ENCODE results near the gene ELOVL6. TPM values are rescaled to one million over a fixed set of nuclear protein-coding genes. Genes with fewer than 3 reads are reported as not detected.
"Not testable (repeated sequence)": the region's sequence is repeated elsewhere in the genome, so short reads cannot be mapped to it uniquely, and the experiment has no call there.

The ELOVL6 gene
- total RNA-seq, 4 donors from 2014 or later = 15.9 to 32.2 (median 20.4) TPM

DNA sequence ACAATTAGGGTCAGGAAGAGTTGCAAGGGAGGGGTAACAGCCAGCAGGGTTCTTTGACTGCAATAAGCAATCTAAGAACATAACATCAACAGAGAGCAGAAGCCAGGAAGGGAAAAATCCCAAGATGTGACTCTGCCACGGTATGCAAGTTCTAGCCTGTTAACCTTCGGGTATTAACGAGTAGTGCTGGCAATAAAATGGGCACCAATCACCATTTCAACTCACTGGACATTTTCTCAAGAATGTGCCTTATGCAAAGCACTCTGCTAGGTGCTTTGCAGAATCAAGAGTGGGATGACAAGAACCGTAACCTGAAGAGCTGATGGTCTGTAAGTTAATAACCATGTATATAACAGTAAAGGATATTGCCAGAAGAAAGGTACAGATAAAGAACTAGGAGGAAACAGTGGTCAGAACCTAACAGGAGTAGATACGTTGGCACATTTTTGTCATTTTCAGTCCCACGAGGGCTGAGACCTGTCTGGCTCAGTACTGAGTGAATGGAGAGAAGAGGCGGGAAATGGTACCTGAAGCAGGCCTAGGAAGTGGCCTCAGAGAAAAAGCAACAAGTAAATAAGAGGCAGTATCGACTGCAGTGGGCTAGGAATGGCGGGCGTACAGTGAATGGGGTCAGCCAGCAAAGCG, 2.7 kb downstream of the ELOVL6 start:
- DNase-seq (ENCODE audit: low spot score in 2 of 2) = peak in 1 of 2 donors; percentile 25
- TF ChIP-seq POLR2A (IDR thresholded peaks at IDR 0.05) (no peak), CTCF (IDR thresholded peaks at IDR 0.05) (no peak)
- peak overlapping the region; percentile 79 for H3K4me3 ChIP-seq (ENCODE audit: low read depth, poor library complexity, severe bottlenecking)
- intact Hi-C loops (cut with DNase I; ENCODE audit: low total_unique reads) = no loop called here
- 18 to 20% methylated on average over 11 of the region's 11 CpGs for WGBS, 2 donors

GRCh38 chr4:110193822-110194761, 4.3 kb downstream of the ELOVL6 start:
- DNase-seq (ENCODE audit: low spot score in 2 of 2) = peak in 1 of 2 donors; percentile 80
- WGBS, 2 donors = 55 to 57% methylated on average over 8 of the region's 8 CpGs
- no peak overlapping the region for H3K4me3 ChIP-seq (ENCODE audit: low read depth, poor library complexity, severe bottlenecking)
- intact Hi-C loops (cut with DNase I; ENCODE audit: low total_unique reads) = no loop called here
- no peak for TF ChIP-seq CTCF (IDR thresholded peaks at IDR 0.05)

- H3K4me3 ChIP-seq (ENCODE audit: low read depth, poor library complexity, severe bottlenecking); intact Hi-C loops (cut with DNase I; ENCODE audit: low total_unique reads); DNase-seq (ENCODE audit: low spot score in 2 of 2): not testable (repeated sequence)
- WGBS, 2 donors = 75 to 76% methylated on average over 7 of the region's 7 CpGs
These were observed 5.1 kb downstream of the ELOVL6 start for GRCh38 chr4:110193287-110193686.

GRCh38 chr4:110190249-110190648, 8.2 kb downstream of the ELOVL6 start:
- DNase-seq (ENCODE audit: low spot score in 2 of 2) = no peak
- TF ChIP-seq POLR2A (IDR thresholded peaks at IDR 0.05) (no peak), CTCF (IDR thresholded peaks at IDR 0.05) (no peak)
- H3K4me3 ChIP-seq (ENCODE audit: low read depth, poor library complexity, severe bottlenecking) = no peak overlapping the region
- 77 to 84% methylated on average over 5 of the region's 5 CpGs for WGBS, 2 donors
- intact Hi-C loops (cut with DNase I; ENCODE audit: low total_unique reads) = no loop called here

DNA sequence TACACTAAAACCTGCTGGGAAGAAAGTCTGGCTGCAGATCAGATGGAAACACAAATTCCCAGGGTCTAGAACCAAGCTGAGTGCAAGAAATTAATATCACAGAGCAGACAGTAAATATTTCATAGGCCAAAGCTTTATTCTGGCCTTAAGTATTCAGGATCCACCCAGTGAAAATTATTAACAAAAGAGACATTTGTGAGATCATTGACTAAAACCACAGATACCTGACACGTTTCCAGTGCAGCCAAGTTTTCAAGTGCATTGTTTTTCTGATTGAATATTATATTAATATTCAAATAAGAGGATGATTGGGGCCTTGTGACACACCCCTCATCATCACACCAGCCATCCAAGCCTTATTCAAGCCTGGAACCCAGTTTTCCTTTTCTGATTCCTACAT, 10.3 kb downstream of the ELOVL6 start:
- no peak overlapping the region for H3K4me3 ChIP-seq (ENCODE audit: low read depth, poor library complexity, severe bottlenecking)
- 53 to 56% methylated on average over 1 of the region's 1 CpG for WGBS, 2 donors
- intact Hi-C loops (cut with DNase I; ENCODE audit: low total_unique reads) = no loop called here
- no peak for TF ChIP-seq POLR2A (IDR thresholded peaks at IDR 0.05)
- TF ChIP-seq CTCF (IDR thresholded peaks at IDR 0.05) = no peak
- DNase-seq (ENCODE audit: low spot score in 2 of 2) = no peak

DNA sequence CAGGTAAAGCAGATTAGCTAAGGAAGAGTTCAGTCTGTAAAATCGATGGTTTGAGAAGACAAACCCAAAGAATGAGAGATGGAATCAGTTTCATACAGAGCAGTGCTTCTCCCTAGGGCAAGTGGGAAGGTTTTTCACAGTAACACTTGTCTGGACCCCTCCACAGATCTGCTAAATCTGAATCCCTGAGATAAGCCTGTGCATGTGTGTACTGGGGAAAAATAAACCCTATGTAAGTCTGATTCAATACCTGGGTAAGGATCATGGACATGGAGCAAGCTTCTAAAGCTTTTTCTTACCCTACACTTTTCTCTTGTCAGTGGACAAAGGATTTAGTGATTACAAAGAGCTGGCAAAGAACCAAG, 13.6 kb downstream of the ELOVL6 start:
- WGBS, 2 donors = 55 to 60% methylated on average over 1 of the region's 1 CpG
- DNase-seq (ENCODE audit: low spot score in 2 of 2) = no peak
- TF ChIP-seq CTCF (IDR thresholded peaks at IDR 0.05) = no peak
- TF ChIP-seq POLR2A (IDR thresholded peaks at IDR 0.05) = no peak
- no peak overlapping the region for H3K4me3 ChIP-seq (ENCODE audit: low read depth, poor library complexity, severe bottlenecking)
- intact Hi-C loops (cut with DNase I; ENCODE audit: low total_unique reads) = no loop called here
